Activated effector memory CD4-positive, alpha-beta T cell treated with Interleukin-2 at 50 U/mL for 16 hours (primary cell): ENCODE data around the gene VPS50.

Source experiments
- DNase-seq: peaks from one replicate; pipeline ENCODE4 v3.0.0-alpha.2; 2020

Gene VPS50

DNA sequence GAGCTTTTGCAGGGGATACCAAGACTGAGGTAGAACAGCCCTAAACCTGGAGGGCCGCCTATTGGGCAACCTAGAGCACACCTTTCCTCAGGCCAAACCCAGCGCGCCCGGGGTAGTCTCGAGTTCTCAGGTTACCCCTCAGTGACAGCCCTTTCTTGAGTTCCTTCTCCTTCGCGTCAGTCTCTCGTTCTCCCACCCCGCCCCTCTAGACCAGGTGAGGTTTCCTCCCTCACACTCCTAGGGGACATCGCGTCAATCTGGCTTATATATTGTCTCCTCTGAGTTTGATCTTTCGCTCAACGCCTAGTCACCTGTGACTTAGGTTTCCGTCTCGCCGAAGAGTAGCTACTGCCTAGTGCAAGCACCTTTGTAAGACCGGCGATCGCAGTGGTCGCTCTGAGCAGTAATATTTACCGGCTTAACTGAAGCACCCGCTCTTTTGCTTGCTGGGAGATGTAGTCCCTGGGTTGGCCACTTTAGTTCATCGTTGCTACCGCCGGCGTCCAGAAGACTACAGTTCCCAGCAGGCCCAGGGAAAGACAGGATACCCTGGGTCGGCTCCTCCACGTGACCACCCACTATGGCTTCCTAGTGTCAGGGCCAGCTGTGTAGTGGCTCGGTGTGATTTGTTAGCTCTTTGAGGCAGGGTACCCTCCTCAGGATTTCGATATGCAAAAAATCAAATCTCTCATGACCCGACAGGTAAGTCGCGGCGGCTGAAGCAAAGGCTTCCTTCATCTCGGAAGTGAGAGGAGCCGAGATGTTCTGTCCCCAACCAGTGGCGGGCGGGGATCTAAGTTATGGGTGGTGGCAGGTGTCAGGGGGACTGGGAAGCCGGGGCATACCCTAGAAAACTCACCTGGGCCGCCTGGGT lies at the start of gene VPS50:
VPS50 (plus strand) TSS at position 568 of the 874 bp plus-strand sequence; CDS start at position 670, 102 bp downstream.
- peak; percentile 92 for DNase-seq

DNA sequence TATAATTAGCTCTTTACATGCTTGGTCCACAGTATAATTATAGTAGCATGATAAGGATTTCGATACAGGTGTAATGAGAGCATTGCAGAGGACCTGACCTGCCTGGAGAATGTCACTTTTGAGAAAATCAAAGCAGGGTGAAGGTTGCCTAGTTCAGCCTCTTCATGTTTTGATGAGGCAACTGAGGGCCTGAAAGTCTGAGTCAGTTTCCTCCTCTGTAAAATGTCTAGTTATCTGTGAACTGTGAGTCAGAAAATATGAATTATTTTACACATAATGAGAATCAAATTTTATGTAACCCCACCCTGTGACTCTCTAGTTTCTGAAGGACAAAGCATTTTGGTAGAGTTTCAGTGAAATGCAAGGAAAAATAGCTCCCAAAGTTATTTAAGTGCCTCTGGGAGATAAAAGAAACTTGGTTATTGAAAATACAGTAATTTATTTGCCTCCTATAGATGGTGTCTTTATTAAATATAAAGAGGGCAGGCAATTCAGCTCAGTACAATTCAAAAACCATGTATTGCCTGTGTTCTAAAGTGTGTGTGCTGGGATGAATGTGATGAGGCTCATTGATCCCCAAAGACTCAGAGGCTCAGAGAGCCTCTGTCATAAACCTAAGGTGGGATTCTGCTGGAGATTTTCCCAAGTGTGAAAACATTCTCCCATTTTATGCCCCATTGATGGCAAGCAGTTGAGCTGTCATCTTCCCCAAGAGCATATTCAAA lies 46.7 kb upstream of the VPS50 start:
- no peak for DNase-seq

GRCh38 chr7:93188870-93189634 lies 43.1 kb upstream of the VPS50 start:
- DNase-seq: no peak

GRCh38 chr7:93194386-93194785 lies 37.8 kb upstream of the VPS50 start:
- DNase-seq: no peak

GRCh38 chr7:93196336-93196735 lies 35.8 kb upstream of the VPS50 start:
- DNase-seq: no peak

GRCh38 chr7:93198472-93198871 lies 33.7 kb upstream of the VPS50 start:
- DNase-seq: no peak

- DNase-seq: no peak
Measured at GRCh38 chr7:93202594-93203250, 29.4 kb upstream of the VPS50 start.

DNA sequence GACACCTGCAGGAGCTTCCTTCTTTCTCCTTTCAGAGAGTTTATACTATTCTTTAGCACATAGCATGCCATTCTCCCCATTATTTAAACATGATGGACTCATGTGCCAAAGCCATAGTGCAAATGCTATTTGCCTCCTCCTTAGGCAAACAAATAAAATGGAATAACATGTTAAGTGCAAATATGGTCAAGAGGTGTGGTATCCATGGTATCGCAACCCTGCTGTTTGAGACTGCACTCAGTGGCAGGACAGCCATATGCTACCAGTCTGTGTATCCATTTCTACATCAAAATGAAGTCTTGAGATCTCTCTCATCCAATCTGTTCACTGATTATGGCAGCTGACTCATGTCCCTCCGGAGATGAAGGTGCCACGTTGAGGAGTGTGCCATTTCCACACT lies 28.7 kb upstream of the VPS50 start:
- DNase-seq: no peak

GRCh38 chr7:93205046-93205445 lies 27.1 kb upstream of the VPS50 start:
- DNase-seq: no peak

GRCh38 chr7:93211228-93211818 lies 20.8 kb upstream of the VPS50 start:
- no peak for DNase-seq

- no peak for DNase-seq
Measured at GRCh38 chr7:93212881-93213280, 19.3 kb upstream of the VPS50 start.

DNA sequence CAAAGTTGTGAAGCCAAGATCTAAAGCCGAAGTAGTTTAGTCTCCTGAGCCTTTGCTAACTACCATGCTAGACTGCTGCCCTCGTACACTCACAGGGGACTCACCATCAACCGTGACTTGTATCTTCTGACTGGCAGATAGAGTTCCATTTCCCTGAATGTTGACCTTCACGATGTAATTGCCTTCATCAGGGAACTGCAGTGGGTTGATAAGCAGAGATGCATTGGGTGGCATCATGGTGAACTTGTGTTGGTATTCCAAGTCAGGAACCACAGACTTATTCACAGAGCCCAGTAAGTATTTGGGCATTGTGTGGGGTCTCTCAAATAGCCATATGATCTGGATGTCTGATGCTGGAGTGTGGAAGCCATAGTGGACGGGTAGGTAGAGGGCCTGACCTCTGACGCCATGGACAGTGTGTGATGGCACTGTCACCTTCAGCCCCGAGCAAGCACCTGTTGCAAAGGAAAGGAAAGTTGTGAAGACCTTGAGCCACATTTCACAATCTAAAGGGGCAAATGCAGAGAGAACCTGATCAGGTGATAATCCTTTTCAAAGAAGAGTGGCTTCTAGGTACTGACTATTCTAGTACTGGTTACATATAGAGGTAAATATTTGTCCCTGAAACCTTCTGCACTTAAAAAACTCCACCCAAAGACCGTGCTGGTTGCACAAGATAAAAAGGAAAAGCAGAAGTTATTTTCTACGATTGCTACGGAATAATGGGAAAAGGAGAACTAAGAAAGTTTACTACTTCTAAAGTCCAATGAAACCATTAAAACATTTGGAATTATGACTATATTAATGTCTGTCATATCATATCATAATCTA lies 13.0 kb upstream of the VPS50 start:
- no peak for DNase-seq

- DNase-seq: no peak
Measured at GRCh38 chr7:93219868-93220267, 12.3 kb upstream of the VPS50 start.

- no peak for DNase-seq
Measured at GRCh38 chr7:93226310-93226709, 5.9 kb upstream of the VPS50 start, which contains the start of gene HEPACAM2. Gene HEPACAM2, minus strand, starts transcription at chr7:93226469.

GRCh38 chr7:93228302-93228701 lies 3.9 kb upstream of the VPS50 start:
- no peak for DNase-seq

DNA sequence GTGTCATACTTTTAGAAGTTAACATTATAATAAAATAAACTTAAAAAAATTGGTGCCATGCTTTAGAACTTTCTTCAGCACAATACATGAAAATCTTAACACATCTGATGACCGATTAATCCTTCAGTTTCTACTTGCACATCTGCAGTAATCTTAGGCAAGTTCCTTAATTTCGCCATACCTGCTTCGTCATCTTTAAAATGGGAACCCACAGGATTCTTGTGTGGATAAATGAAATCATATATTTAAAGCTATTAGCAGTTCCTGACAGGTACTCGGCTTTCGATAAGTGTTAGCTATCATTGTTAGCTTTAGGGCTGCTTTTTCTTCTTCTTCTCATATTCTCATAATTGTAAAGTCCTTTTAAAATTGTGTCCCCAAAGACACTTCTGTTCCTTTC lies 907 bp upstream of the VPS50 start:
- DNase-seq: no peak

GRCh38 chr7:93232673-93233018 lies 480 bp downstream of the VPS50 start:
- DNase-seq: no peak

DNA sequence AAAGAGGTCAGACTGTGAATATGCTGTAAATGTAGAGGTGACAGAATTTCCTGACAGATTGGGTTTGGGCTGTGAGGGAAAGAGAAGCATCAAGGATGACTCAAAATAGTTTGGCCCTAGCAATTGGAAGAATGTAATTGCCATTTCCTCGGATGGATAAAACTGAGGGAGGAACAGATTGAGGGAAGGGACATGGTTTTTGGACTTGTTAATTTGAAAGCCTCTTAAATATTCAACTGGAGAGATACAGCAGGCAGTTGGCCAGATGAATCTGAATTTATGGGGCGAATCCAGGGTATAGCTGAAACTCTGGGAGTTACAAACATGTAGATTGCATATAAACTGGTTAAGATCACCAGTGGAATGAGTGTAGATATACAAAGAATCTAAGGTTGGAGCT lies 3.4 kb downstream of the VPS50 start:
- no peak for DNase-seq

GRCh38 chr7:93238131-93238530 lies 6.0 kb downstream of the VPS50 start:
- no peak for DNase-seq

DNA sequence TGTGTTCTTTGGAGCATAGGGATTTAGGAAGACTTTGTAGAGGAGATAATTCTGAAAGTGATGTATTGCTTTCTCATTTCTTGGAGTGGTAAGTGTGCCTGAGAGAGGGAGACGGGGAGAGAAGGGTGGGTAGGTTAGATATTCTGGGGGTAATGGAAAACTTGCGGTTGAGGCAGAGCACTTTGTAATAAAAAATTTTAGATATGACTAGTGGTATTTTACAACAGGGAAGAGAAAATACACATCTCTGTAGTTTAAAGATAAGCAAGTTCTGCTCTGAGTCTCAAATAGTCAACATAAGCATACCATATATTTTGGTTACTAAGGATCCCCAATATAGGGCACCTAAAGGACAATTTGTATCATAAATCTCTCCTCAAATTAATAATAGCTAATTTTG lies 6.6 kb downstream of the VPS50 start:
- DNase-seq: no peak

DNA sequence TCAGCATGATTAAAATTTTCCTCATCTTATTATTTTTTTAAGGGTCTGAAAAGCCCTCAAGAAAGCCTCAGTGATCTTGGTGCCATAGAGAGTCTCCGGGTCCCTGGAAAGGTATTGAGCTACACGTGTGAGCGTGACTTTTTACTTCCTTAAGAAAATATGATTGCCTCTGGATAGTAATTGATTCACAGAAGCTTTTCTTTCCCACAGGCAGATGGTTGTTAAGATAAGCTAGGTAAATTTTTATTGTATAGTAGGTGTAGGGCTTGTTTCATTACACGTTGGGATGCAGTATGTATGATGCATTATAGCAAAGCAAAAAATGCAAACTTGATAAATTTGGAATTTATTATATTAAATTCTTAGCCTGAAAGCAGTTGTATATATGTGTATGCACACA lies 7.7 kb downstream of the VPS50 start:
- no peak for DNase-seq

GRCh38 chr7:93242106-93242505 lies 9.9 kb downstream of the VPS50 start:
- DNase-seq: no peak
